Osteoblast (primary cell): ENCODE data around the gene HEMGN. TPM values are rescaled to one million over a fixed set of nuclear protein-coding genes. Genes with fewer than 3 reads are reported as not detected.
A peak's percentile ranks its signal among the peaks of the same experiment; 100 is the strongest.
"Not testable (repeated sequence)": the region's sequence is repeated elsewhere in the genome, so short reads cannot be mapped to it uniquely, and the experiment has no call there.

Source experiments
- DNase-seq: peaks from one replicate; pipeline ENCODE4 v3.0.0; 2011; ENCODE audit warnings: low spot score, mixed read lengths; ENCODE audit not compliant: insufficient read length; ENCODE audit errors: missing footprints
- H2AFZ ChIP-seq: 2 replicates; pipeline ENCODE4 v1.6.0; 2011; ENCODE audit warnings: mild to moderate bottlenecking, low read length
- H3K27ac ChIP-seq: 2 replicates; pipeline ENCODE4 v1.5.1; 2011; ENCODE audit warnings: mild to moderate bottlenecking, low read depth, low read length, moderate library complexity
- H3K27me3 ChIP-seq: 2 replicates; pipeline ENCODE4 v1.6.0; 2012; ENCODE audit warnings: mild to moderate bottlenecking, control low read depth, inconsistent platforms, low read length, moderate library complexity; ENCODE audit not compliant: insufficient read depth
- H3K36me3 ChIP-seq: 2 replicates; pipeline ENCODE4 v1.5.1; 2011; ENCODE audit warnings: mild to moderate bottlenecking, low read length, control low read depth, moderate library complexity; ENCODE audit not compliant: insufficient read depth
- H3K4me1 ChIP-seq: 2 replicates; pipeline ENCODE4 v1.5.1; 2011; ENCODE audit warnings: mild to moderate bottlenecking, low read length, control low read depth, moderate library complexity; ENCODE audit not compliant: insufficient read depth
- H3K4me2 ChIP-seq: 2 replicates; pipeline ENCODE4 v1.6.0; 2011; ENCODE audit warnings: mild to moderate bottlenecking, low read length; ENCODE audit not compliant: insufficient read depth
- H3K4me3 ChIP-seq: fragments of 200-600 bp; sonication (generic); 3 replicates; pipeline ENCODE4 v1.5.1; 2012; ENCODE audit warnings: mild to moderate bottlenecking, low read length, inconsistent platforms; ENCODE audit not compliant: insufficient read depth
- H3K79me2 ChIP-seq: 2 replicates; pipeline ENCODE4 v1.6.0; 2012; ENCODE audit warnings: mild to moderate bottlenecking, low read length, control low read depth, inconsistent platforms; ENCODE audit not compliant: insufficient read depth
- H3K9me3 ChIP-seq: 2 replicates; pipeline ENCODE4 v1.5.1; 2011; ENCODE audit warnings: low read depth, low read length, control low read depth
- H4K20me1 ChIP-seq: 2 replicates; pipeline ENCODE4 v1.6.0; 2012; ENCODE audit warnings: mild to moderate bottlenecking, low read length, control low read depth; ENCODE audit not compliant: insufficient read depth
- total RNA-seq: library from RNA; depleted of rRNA; stranded (reverse); fragments of >200 nt; gene quantifications from 2 replicates; pipeline ENCODE4 v1.2.3, GENCODE V29; 2012
- TF ChIP-seq, protein P1 (sequence below): IDR thresholded peaks from 2 replicates; pipeline ENCODE4 v1.5.1; 2011; ENCODE audit warnings: mild to moderate bottlenecking, low read depth, low read length, moderate library complexity; ENCODE audit errors: extremely low read depth

The HEMGN gene
- total RNA-seq, 1 donor = not detected

DNA sequence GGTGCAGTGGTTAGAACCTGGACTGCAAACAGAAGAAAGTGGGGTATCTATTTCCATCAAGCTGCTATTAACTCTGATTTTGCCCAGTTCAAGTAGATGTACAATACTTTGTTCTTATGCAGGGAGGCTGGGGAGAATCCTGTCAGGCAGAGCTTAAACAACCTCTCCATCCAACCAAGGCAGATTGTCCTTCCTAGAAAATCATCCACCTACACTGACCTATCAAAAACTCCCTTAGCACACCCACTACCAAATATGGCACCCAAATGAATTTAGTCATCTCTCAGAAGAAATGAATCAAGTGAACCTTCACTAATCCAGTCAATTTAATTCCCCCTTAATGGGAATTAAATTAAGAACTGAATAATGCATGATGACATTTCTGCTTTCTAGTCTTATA is 18.4 kb upstream of the HEMGN start:
- Histone ChIP-seq H4K20me1 (no peaks in the 10 kb centered on the region), H3K4me2 (no peak overlapping the region), H3K79me2 (no peaks in the 10 kb centered on the region), H3K4me1 (peaks cover 11% of the 10 kb centered on the region), H3K4me3 (no peak overlapping the region), H2AFZ (no peak overlapping the region), H3K9me3 (no peaks in the 10 kb centered on the region), H3K36me3 (no peaks in the 10 kb centered on the region), H3K27ac (no peak overlapping the region), H3K27me3 (no peaks in the 10 kb centered on the region)
- TF ChIP-seq, protein P1, sequence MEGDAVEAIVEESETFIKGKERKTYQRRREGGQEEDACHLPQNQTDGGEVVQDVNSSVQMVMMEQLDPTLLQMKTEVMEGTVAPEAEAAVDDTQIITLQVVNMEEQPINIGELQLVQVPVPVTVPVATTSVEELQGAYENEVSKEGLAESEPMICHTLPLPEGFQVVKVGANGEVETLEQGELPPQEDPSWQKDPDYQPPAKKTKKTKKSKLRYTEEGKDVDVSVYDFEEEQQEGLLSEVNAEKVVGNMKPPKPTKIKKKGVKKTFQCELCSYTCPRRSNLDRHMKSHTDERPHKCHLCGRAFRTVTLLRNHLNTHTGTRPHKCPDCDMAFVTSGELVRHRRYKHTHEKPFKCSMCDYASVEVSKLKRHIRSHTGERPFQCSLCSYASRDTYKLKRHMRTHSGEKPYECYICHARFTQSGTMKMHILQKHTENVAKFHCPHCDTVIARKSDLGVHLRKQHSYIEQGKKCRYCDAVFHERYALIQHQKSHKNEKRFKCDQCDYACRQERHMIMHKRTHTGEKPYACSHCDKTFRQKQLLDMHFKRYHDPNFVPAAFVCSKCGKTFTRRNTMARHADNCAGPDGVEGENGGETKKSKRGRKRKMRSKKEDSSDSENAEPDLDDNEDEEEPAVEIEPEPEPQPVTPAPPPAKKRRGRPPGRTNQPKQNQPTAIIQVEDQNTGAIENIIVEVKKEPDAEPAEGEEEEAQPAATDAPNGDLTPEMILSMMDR = no peak
- peak; percentile 48 for DNase-seq

- TF ChIP-seq, protein P1 = peak; percentile 41
- peak; percentile 79 for DNase-seq
- Histone ChIP-seq H3K4me3 (no peak overlapping the region), H3K27ac (no peak overlapping the region), H3K36me3 (no peaks in the 10 kb centered on the region), H3K4me1 (peaks cover 11% of the 10 kb centered on the region), H3K27me3 (no peaks in the 10 kb centered on the region), H3K9me3 (no peaks in the 10 kb centered on the region), H4K20me1 (no peaks in the 10 kb centered on the region), H3K79me2 (no peaks in the 10 kb centered on the region), H2AFZ (no peak overlapping the region), H3K4me2 (no peak overlapping the region)
Observed at GRCh38 chr9:97954550-97954989, 16.6 kb upstream of the HEMGN start.

DNA sequence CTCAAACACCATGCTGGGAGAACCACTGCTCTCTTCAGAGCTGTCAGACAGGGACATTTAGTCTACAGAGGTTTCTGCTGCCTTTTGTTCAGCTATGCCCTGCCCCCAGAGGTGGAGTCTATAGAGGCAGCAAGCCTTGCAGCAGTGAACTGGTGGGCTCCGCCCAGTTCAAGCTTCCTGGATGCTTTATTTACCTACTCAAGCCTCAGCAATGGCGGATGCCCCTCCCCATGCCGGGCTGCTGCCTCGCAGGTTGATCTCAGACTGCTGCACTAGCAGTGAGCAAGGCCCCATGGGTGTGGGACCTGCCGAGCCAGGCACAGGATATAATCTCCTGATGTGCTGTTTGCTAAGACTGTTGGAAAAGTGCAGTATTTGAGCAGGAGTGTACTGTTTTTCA is 12.9 kb upstream of the HEMGN start:
- DNase-seq, H3K79me2 ChIP-seq, H3K27me3 ChIP-seq, H3K9me3 ChIP-seq, H2AFZ ChIP-seq, H3K4me2 ChIP-seq, H3K36me3 ChIP-seq, H3K4me1 ChIP-seq, H3K27ac ChIP-seq, H4K20me1 ChIP-seq, H3K4me3 ChIP-seq: not testable (repeated sequence)

DNA sequence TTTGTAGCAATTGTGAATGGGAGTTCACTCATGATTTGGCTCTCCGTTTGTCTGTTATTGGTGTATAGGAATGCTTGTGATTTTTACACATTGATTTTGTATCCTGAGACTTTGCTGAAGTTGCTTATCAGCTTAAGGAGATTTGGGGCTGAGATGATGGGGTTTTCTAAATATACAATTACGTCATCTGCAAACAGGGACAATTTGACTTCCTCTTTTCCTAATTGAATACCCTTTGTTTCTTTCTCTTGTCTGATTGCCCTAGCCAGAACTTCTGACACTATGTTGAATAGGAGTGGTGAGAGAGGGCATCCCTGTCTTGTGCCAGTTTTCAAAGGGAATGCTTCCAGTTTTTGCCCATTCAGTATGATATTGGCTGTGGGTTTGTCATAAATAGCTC is 9.1 kb upstream of the HEMGN start:
- not testable (repeated sequence) for H3K36me3 ChIP-seq, H3K9me3 ChIP-seq, H3K4me3 ChIP-seq, H3K4me1 ChIP-seq, H3K4me2 ChIP-seq, H3K27ac ChIP-seq, H3K79me2 ChIP-seq, DNase-seq, H4K20me1 ChIP-seq, H2AFZ ChIP-seq
- H3K27me3 ChIP-seq = peaks cover 22% of the 10 kb centered on the region

DNA sequence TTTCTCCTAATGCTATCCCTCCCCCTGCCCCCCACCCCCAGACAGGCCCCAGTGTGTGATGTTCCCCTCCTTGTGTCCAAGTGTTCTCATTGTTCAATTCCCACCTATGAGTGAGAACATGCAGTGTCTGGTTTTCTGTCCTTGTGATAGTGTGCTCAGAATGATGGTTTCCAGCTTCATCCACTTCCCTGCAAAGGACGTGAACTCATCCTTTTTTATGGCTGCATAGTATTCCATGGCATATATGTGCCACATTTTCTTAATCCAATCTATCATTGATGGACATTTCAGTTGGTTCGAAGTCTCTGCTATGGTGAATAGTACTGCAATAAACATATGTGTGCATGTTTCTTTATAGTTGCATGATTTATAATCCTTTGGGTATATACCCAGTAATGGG is 7.5 kb upstream of the HEMGN start:
- H3K9me3 ChIP-seq, H3K4me2 ChIP-seq, H2AFZ ChIP-seq, H3K4me1 ChIP-seq, DNase-seq, H3K4me3 ChIP-seq, H4K20me1 ChIP-seq, H3K79me2 ChIP-seq, H3K36me3 ChIP-seq, H3K27ac ChIP-seq: not testable (repeated sequence)
- H3K27me3 ChIP-seq = peaks cover 36% of the 10 kb centered on the region
